ENCODE measurements around the gene TP53TG5.

The TP53TG5 gene

DNA sequence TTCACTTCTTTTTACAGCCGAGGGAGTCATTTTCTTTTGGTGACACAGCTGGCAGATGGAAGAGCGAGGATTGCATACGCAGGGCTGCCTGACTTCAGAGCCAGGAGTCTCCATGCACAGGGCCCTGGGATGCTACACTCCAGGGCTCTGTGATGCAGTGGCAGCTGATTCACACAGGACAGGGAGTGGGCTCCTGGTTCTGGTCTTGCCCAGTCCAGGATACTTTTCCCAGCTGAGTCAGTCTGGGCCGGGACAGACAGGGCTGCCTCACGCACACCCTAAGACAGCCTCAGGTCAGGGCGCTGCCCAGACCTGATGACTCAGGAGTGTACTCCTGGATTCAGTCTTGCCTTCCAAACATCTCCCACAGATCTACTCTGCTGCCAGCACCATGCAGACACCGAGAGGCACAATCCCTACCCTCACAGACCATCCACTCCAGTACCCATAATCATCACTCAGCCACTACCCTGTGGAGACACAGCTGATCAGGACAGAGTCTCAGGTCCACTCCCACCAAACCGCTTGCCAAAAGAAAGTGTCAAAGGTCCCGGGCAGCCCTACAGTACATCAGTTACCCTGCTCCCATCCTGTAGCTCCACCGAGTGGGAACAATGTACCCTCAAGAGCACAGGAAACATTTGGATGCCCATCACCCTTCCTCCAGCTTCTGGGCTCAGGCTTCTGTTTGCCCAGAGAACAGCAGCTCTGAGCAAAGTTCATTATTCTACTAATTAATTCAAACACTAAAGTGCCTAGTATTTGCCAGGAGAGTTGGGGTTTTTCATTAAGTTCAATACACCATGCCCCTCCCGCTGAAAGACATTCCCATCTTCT, 41.4 kb downstream of the TP53TG5 start:
- no peak for FAIRE-seq

DNA sequence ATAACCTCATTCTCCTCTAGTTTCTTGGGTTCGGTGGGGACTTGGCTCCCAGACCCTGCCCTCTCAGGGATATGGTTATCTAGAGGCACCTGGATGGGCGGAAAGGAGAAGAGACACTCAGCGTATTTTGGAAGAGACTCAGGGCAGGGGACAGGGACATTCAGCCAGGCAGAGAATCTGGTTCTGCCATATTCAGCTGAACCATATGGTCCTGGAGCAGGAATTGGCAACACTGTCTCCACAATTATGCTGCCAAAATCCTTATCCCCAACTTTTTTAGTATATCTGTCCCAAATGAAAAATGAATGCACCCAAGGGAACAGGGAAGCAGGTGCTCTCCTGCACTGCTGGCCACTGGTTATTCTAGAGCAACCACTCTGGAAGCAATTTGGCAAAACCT, 47.6 kb downstream of the TP53TG5 start:
- FAIRE-seq (no peak), DNase-seq (ENCODE audit: extremely low spot score, insufficient read length, low read depth) (no peak)

More for the DNA sequence above, 41.4 kb downstream of the TP53TG5 start:
- DNase-seq (ENCODE audit: extremely low spot score, insufficient read length, low read depth): no peak

DNA sequence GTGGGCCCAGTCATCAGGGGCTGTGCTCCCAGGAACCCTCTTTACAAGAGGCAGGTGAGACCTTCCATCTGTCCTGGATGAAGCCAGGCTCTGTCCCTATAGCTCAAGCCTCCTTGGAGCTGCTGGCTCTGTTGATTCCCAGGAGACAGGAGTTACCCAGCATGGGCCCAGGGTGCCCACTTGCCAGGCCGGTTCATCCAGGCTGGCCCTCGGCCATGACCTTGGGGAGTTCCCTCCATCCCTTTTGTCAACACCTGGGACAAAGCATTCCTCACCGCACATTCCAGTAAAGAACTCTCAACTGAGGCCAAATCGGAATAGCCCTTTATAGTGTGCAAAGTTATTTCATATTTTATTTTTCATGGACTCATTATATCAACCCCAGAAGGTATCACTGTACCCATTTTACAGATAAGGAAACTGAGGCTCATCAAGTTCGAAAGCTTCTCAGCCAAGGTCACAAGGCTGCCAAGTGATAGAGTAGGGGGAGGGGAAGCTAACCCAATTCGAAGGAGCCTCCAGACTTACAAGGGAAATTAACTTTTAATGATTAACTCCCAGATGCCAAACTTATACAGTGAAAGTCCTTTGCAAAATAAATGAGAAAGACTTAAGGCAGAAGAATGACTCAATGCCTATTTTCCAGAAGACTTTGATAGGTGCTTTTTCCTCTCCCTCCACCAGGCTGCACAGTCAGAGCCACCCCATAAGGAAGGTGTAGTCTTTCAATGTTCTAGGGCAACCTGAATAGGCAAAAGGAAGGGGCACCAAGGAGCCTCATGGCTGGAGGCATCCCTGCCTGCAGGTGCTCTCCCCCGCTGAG, 48.4 kb downstream of the TP53TG5 start:
- no peak for DNase-seq (ENCODE audit: extremely low spot score, insufficient read length, low read depth)
- FAIRE-seq: no peak

DNA sequence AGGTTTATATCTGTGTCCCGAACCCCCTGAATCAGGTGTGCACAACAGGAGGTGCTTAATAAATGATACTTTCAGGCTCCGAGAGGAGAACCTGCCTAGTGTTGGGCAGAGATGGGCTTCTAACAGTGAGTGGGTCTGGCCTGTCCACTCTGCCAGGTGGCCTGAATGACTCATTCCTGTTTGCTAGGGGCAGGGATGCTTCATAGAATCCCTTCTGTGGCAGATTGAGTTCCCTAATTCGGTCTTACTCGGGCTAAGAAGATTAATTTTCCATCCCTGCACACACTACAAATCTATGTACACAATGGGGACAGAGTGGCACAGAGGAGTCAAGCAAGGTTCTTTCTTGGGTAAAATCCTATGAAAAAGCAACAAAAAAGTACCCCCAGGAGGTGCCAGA, 49.7 kb downstream of the TP53TG5 start:
- no peak for DNase-seq (ENCODE audit: extremely low spot score, insufficient read length, low read depth)
- FAIRE-seq: no peak

DNA sequence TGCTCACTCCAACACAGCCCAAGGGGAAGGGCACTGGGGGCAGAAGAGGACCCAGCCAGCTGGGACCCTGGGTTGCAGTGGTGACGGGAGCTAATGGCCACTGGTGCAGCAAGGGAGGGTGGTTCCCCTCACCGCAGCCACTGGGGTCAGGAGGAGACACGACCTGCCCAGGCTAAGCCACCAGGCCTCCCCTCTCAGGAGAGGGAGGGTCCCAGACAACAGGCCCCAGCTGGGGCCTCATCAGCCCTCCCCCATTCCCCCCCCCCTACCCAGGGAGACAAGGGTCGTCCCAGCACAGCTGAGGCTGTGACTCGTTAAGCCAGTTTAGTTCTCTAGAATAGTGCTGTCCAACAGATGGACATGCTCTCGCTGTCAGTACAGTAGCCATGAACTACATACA, 52.8 kb downstream of the TP53TG5 start:
- FAIRE-seq: no peak
- no peak for DNase-seq (ENCODE audit: extremely low spot score, insufficient read length, low read depth)

DNA sequence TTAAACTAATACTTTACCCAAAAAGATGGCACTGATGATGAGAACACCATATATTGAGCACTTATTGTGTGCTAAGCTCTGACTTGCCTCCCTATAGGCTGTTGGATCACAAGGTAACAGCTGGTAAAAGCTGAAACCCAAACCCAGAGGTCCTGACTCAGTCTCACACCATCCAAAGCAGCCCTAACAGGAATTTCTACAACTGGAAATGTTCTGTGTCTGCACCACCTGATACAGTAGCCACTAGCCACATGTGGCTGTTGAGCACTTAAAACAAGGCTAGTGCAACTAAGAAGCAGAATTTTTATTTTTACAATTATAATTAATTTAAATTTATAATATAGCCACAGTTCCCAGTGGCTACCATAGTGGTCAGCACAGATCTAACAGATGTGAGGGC, 54.4 kb downstream of the TP53TG5 start:
- DNase-seq (ENCODE audit: extremely low spot score, insufficient read length, low read depth): no peak

DNA sequence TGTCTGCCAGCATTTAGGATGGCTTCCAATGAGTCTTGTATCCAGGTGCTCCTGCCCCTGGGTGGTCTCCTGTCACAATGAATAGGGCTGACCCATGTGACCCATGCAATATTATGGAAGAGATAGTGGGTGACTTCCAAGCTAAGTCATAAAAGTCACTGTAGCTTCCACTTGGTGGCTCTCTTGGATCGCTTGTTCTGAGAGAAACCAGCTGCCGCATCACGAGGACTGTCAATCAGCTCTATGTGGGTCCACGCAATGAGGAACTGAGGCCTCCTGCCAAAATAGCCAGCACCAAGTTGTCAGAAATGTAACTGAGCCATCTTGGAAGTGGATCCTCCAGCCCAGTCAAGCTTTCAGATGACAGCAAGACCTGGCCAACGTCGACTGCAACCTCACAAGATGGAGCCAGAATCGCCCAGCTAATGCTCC, 55.2 kb downstream of the TP53TG5 start:
- DNase-seq (ENCODE audit: extremely low spot score, insufficient read length, low read depth) (no peak), FAIRE-seq (peak; percentile 52)

More for the DNA sequence above, 54.4 kb downstream of the TP53TG5 start:
- FAIRE-seq: no peak

All from GM18507 (cell line).